Left cardiac atrium (tissue), 4 donors: Measurements from ENCODE around the gene SERINC2. TPM values are rescaled to one million over a fixed set of nuclear protein-coding genes. Genes with fewer than 3 reads are reported as not detected.

Experiments used
- ATAC-seq, 2 donors: fragments of 200-7000 bp; cut with Tn5 transposase; one replicate each; pipeline ENCODE4 v1.9.1; 2020; ENCODE audit warnings: mild to moderate bottlenecking in 2 of 2, moderate library complexity in 2 of 2
- DNase-seq: peaks from one replicate; pipeline ENCODE4 v3.0.0-alpha.2; 2020
- intact Hi-C, 2 donors: fragments of 100-400 bp; cut with DNase I; formaldehyde crosslinking; loops; one replicate each; pipeline versions ENCODE4 v1.14.1 to v1.15.1; 2022 to 2023
- long read RNA-seq: library from polyadenylated mRNA; unstranded; transcript quantifications from one replicate; pipeline ENCODE4 v2.0.0, GENCODE V29; 2021
- total RNA-seq, 2 donors: library from RNA; stranded (reverse); fragmentation: NEBNext Ultra II Directional; extraction: Animal tissue kit (Norgen Biotek cat#: 25700); gene quantifications; one replicate each; pipeline ENCODE4 v1.2.1, GENCODE V29; 2021
- donor health status: DM: no; HTN: yes; CAD: no.
- donor health status: DM: no; HTN: yes; CAD: no; lungs with severe emphysema.
- donor health status: DM: yes; HTN: yes; CAD: no.
- donor health status: Dilated cardiomyopathy.

The SERINC2 gene
- 1 to 10 TPM; 2.4 to 2.9 TPM for total RNA-seq
- long read RNA-seq: 0 reads

DNA sequence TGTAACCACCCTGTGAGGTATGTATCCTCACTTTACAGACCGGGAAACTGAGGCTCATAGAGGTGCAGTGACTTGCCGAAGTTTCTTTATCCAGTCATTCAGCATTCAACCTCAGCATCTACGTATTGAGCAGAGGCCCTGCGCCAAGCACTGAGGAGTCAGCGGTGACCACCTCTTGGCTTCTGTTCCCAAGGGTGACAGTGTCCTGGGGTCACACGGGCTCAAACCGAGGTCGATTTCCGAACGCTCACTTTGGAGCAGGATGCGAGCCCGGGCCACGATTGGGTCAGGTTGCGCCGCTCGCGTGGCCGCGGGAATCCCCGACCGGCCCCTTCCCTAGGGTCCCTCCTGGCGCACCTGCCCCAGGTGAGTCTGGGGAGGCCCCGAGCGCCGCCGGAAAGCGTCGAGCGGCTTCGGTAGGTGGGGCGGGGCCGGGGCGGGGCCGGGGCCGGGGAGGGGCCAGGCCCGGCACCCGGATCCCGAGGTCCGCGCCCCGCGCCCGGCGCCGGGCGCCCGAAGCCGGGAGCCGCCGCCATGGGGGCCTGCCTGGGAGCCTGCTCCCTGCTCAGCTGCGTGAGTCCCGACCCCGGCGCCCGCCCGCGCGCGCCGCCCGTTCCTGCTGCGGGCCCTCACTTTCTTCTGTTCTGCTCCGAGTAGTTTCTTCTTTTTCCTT is at the start of gene SERINC2:
SERINC2 (plus strand) TSS at position 482 of the 673 bp plus-strand sequence; CDS start at position 535, 53 bp downstream.
- intact Hi-C loops: no loop called here
- ATAC-seq (peak; percentile 74 to 79), DNase-seq (no peak)

DNA sequence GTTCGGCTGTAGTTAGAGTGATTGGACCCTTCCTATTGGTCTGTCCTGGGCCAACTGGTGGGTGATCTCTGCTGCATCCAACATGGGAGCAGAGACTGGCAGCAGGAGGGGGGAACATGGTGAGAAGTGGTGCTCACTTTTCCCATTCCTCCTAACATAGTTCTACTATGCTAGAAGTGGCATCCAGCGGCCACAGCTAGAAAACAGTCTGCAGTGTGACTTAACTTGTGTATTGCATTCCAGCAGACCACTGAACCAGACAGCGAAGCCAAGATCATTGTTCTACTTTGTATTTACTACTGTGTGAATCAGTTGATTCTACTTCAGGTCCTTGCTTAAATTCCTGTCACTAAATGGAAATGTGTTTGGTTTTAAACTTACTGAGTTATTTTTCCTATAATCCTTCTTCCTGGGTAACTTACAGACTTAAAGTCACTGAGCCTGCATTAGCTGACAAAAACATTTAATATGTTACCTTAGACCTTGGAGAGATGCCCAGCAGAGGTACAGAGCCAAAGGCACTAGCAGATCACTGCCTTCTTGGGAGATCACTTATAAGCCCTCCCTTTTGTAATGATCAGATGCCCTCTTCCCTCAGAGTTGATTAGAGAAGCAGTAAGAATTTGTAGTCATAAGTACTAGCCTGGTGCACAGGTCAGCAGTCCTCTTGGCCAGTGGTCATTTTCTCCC is 48.3 kb upstream of the SERINC2 start:
- intact Hi-C loops: no loop called here
- no peak for ATAC-seq
- no peak for DNase-seq

DNA sequence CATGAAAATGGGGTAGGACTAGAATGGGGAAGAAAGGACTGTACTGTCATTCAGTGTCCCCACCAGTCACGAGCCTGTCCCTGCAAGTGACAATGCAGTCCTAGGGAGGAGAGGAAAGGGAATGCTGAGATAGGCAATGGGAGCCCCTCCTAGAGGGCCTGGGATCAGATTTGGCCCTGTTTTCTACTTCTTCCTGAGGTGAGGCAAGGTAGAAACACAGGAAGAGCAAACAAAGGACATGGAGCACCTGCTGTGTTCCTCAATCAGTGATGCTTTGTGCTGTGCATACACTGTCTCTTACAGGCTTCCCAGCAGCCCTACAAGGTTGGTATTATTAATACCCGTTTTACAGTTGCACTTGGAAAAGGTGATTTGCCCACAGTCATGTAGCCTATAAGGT is 46.2 kb upstream of the SERINC2 start:
- DNase-seq: no peak
- ATAC-seq: no peak
- intact Hi-C loops: no loop called here

DNA sequence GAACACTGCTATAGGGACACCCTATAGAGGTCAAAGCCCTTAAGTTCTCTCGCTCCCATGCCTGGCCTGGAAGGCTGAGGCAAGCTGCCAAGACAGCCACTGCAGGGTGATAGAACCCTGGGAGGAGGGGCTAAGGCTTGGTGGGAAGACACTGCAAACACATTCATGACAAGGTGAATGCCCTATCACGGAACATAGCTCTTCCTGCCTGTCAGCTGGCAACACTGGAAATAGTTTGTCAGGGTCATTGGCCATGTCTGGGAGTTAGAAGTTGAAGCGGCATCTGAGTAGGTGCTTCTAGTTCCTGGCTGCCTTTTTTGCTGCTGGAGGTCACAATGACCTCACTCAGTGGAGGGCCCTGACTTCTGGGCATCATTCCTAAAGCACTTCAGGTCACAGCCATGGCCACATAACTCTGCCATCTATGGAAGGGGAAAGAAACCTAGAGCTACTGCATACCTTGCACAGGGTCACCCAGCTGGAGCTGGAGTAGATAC is 44.4 kb upstream of the SERINC2 start:
- DNase-seq (peak; percentile 49), ATAC-seq (peak; percentile 43 to 45)
- intact Hi-C loops: no loop called here

DNA sequence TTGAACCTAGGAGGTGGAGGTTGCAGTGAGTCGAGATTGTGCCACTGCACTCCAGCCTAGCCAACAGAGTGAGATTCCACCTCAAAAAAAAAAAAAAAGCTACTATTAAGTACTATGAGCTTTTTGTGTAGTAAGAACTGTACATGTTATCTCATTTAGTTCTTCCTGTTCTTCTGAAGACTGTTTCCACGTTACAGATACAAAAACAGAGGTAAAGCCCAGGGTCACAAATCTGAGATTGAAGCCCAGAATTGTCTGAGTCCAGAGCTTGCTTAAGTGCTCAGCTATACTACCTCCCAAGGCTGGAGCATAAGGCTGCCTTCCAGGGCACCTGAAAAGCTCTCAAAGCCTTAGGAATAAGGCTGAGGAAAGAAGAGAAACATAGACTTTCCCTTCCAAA is 43.0 kb upstream of the SERINC2 start:
- intact Hi-C loops: no loop called here
- no peak for ATAC-seq

DNA sequence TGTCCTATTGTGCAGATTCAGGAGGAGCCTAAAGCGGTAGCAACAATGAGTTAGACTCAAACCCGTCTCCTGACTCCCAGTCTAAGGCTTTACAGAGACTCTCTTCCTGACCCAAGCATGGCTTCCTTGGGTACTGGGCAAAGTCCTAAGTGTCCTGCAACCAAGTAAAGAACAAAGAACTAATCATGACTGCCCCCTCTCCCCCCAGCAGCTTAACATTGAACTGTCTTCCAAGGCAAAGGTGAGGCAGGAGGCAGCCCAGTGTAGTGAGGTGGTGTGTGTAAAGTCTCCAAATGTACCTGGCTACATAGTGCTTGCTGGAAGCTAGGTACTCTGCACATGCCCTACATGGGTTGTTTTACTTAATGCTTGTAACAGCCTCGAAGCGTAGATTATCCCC is 42.4 kb upstream of the SERINC2 start:
- no peak for DNase-seq
- ATAC-seq: no peak
- intact Hi-C loops: no loop called here

More for the DNA sequence above, 43.0 kb upstream of the SERINC2 start:
- DNase-seq: no peak

DNA sequence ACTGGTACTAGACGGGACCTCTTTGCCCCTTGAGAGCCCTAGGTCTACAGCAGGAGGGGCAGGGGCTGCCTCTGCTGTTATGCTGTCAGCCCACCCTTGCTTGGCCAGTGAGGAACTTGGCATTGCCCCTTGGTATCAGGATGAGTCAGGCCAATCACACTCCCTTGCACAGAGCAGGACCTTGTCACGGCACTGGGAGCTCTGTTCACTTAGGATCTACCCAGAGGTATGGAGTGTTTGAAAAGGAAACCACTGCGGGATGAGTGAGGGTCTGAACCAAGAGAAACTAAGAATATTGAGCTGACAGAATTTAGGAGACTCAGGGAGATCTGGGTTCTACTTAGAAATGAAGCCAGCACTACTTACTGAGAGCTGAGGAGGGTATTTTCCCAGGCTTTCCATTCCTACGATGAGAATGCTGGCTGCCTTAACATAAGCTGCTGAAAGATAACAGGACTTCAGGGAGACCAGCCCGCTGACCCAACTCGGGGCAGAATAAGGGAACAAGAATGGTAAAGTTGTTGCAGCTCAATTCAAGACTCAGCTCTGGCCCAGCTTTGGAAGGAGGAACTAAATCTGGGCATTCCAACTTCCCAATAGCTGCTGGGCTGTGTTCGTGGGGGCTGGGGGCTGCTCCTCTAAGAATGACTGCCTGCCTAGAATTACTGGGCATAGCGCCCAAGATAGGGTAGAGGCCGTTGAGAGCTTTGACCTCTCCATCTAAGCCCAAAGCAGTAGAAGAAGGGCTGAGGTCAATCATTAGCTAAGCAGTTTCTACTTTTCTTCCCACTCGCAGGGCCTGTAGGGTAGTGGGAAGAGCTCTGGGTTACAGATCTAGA is 41.7 kb upstream of the SERINC2 start:
- ATAC-seq (peak in 1 of 2 donors; percentile 5), DNase-seq (peak; percentile 37)
- intact Hi-C loops: no loop called here

DNA sequence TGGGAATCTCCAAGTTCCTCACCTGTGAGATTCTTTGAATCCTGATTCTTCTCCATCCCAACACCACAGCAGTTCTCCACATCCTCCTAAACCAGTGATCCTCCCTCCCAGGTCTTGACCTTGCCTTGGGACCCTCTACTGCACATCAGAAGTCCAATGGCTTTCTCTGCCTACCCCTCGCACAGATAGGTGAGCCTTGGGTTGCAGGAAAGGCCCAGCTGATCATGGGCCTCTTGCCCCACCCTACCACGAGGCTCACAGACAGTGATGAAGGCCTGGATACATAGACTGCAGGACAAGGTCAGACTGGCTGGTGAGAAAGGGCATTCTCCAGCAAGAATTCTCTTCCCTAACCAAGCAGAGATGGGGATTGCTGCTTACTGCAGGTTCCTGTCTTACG is 41.0 kb upstream of the SERINC2 start:
- intact Hi-C loops: no loop called here

DNA sequence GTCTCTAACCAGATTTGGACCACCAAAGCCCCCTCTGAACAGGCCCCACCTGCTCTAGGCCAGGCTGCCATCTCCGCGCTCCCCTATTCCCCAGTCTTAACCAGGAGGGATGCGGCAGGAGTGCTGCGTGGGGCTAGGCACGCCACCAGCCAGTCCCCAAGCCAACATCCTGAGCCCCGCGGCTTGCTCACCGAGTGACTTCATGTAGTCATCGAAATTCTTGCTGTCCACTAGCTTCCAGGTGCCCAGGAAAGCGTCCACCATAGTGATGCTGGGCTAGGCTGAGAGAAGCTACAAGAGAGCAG is 40.3 kb upstream of the SERINC2 start:
- no peak for ATAC-seq
- intact Hi-C loops: no loop called here
- no peak for DNase-seq

More for the DNA sequence above, 41.0 kb upstream of the SERINC2 start:
- DNase-seq (no peak), ATAC-seq (no peak)

DNA sequence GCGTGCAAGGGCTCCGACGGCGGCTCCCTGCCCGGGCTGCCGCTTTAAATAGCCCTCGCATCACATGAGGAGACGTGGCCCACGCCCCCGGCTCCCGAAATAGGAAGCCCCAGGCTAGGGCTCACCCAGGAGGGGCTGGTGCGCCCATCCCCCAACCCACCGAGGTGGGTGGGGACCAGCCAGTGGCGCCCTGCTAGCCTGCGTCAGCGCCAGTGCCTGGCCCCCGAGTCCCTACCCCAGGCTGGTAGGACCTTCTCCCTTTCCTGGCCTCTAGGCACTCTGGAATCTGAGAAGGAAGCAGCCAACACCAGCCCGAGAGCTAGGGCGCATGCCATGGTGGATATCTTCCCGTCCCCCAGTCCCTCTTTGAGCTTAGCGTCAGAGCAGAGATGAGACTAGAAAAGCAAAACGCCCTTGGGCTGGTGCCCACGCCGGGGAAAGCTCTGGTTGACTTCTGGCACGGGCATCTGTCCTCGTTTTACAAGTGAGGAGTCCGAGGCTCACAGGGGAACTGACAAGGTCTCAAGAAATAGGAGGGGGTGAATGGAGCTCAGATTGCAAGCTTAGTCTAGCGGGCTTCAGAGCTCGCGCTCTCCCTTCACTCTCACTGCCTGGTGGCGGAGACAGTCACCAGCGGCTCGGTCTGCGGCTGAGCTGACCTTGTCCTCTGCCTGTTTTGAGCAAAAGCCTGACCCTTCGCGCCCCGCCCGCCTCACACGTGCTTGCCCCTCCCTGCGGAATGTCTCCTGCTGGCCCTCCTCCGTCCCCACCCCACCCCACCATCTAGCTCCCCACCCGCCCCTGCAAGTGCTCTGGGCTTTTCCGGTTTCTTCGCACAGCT is 39.7 kb upstream of the SERINC2 start, which contains the start of gene FABP3:
FABP3 (minus strand) TSS at position 21 of the 841 bp plus-strand sequence. CDS start 62 bp downstream, outside the sequence.
- intact Hi-C loops: no loop called here
- DNase-seq (peak; percentile 85), ATAC-seq (peak; percentile 69 to 73)

DNA sequence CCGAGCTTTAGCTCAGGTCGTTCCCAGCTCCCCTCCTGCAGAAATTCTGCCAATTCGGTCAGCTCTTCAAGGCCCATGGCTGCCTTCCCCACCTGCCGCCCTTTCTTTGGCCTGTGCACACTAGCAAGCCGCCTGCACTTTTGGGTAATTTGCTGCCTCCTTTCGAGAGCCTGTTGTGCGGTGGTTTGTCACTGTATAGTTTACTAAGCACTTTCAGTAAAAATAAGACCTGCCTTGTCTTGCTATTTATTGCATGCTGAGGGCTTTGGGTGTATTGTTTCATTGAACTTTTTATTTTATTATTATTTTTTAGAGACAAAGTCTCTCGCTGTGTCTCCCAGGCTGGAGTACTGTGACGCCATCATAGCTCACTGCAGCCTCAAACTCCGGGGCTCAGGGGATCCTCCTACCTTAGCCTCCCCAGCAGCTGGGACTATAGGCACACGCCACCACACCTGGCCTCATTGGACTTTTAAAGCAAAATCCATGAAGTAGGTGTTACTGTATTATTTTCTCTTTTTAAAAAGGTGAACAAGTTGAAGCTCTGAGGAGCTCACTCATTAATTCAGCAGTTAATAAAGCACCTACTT is 39.0 kb upstream of the SERINC2 start:
- ATAC-seq (no peak), DNase-seq (no peak)
- intact Hi-C loops: no loop called here

DNA sequence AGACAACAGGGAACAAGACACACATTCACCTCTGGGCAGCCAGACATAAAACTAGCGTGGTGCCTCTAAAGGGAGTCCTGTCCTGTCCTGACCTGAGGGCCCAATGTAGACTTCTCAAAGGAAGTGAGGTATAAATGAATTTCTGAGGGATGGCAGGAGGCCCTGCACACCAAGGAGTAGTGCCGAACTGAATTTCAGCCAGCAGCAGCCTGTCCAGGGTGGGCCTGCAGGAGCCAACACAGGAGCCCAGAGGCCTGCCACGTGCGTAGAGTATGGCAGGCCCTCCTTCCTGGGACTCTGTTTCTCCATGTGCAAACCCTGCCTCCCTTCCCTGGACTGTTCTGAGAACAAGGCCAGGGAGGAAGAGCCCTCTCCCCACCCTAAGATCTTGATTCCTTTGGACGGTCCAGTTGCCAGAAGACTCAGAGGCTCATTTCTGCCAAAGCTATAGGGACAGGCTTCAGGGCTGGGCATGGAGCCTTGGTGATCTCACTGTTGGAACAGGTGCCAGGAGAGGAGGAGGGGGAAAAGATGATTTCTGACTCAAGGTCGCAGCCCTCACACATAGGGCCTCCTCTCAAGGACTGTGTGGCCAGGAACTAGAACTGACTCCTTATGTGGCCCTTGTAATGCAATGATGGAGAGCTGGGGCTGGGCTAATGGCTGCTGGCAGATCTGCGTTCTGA is 38.4 kb upstream of the SERINC2 start:
- ATAC-seq: peak; percentile 9 to 53
- no peak for DNase-seq
- intact Hi-C loops: no loop called here

DNA sequence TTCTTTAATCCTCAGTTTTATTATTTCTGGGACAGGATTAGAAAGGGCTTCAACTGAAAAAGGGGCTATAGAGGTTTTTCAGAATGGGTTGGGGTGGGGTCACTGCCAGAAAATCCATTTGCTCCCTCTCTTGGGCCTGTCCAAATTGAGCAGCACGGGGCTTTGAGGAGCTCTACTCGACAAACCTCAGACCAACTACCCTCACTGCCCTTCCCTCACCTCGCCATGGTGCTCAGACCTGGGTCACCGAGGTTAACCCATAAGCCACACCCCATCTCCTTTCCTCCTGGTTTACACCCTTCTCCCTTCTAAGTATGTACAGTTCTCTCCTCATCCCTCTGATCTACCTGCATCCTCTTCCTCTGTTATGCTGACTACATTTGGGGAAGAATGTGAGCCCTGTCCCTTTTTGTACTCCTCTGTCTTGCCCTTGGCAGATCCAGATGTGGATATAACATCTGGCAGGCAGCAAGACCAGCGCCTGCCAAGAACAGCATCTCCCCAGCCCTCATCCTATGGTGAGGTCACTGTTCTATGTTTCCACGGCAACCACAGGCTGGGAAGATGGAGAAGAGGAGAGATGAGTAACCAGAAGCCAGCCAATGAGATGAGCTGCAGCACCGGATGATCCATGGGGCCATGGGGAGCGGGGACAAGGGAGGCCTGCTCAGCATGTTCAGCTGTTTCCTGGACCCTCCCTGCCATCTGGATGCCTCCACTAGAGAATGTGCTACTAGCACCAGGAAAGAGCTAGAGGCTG is 36.5 kb upstream of the SERINC2 start:
- DNase-seq (no peak), ATAC-seq (no peak)
- intact Hi-C loops: no loop called here

DNA sequence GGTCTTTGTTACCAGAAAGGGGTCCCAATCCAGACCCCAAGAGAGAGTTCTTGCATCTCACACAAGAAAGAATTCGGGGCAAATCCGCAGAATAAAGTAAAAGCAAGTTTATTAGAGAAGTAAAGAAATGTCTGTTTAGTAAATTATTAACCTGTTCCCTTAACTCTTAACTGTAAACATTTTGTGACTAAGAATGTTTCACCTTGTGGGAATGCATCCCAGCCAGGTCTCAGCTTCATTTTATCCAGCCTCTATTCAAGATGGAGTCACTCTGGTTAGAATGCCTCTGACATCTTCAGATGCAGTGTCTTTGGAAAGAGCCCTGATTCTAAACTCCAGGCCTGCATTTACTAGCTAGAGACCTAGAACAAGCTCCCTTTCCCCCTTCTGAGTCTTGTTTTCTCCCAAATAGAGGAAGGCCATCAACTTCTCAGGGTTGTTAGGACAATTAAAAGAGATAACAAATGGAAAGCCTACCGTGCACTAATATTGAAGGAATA is 35.6 kb upstream of the SERINC2 start:
- ATAC-seq (no peak), DNase-seq (no peak)
- intact Hi-C loops: no loop called here

DNA sequence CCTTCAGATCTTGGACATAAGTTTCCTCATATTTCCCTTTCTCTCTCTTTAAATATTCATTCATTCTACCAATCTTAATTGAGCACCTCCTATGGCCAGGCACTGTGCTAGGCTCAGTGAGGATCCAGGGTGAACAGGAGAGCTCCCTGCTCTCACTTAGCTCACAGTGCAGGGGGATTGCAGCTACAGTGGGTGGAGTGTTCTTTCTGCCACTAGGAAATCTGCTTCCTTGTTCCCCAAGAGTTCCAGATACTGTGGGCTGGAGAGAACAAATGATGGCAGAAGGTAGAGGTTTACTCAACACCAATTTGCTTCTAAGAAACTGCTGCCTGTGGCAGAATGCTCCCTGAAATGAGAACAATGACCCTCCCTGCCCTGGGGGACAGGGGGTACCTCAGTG is 35.0 kb upstream of the SERINC2 start:
- DNase-seq (no peak), ATAC-seq (no peak)
- intact Hi-C loops: no loop called here

DNA sequence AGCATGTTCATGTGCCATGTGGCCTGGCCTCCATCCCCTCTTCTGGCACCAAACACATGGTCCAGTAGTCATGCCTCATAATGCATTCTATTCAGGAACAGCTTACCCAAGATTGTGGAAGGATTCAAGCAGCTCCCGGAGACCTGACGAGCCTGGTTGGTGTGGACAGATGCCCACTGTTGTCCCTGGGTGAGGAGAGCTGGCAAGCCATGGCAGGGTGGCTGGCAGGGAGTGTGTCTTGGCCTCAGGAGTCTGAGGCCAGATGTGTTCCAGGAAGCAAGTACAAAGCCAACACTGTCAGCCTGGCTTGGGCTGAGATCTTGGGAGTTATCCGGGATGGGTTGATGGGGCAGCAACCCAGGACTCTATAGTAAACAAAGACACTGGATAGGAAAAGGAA is 32.8 kb upstream of the SERINC2 start:
- DNase-seq: no peak
- intact Hi-C loops: no loop called here
- peak in 1 of 2 donors; percentile 19 for ATAC-seq
